A549 (cell line): ENCODE measurements around the gene KRTAP10-10. TPM values are rescaled to one million over a fixed set of nuclear protein-coding genes. Genes with fewer than 3 reads are reported as not detected.

Experiments used
- ATAC-seq, 2 experiments: fragments of 200-7000 bp in 1 of 2; fragments of >200 bp in 1 of 2; cut with Nextera tagmentation in 1 of 2; cut with Tn5 transposase in 1 of 2; 3 replicates each; pipeline versions ENCODE4 v1.8.0 to v1.9.1; 2018 to 2020; ENCODE audit warnings: mild to moderate bottlenecking in 1 of 2, moderate library complexity in 1 of 2
- CTCF ChIA-PET: fragments of 300-600 bp; sonication (Branson Sonifier 250); formaldehyde crosslinking; extraction: SDS; loops from one replicate; lab custom pipeline; 2021; ENCODE audit warnings: antibody characterized with exemption, inconsistent platforms; lab: Yijun Ruan, JAX
- POLR2A ChIA-PET: fragments of 350-600 bp; formaldehyde crosslinking; extraction: SDS; loops from one replicate; lab custom pipeline; 2021; ENCODE audit warnings: antibody characterized with exemption, inconsistent platforms; lab: Yijun Ruan, JAX
- DNase-seq, 2 experiments: peaks; one replicate each; pipeline versions ENCODE4 v3.0.0 to v3.0.0-alpha.2; 2011 to 2016; ENCODE audit warnings: low read depth in 1 of 2, low spot score in 1 of 2
- FAIRE-seq: peaks from 2 replicates; lab custom pipeline; 2011; peaks lifted over from hg19 to GRCh38; lab: Jason Lieb, UNC
- H3K27ac ChIP-seq, 2 experiments: fragments of >200 bp; sonication (Bioruptor Twin); formaldehyde crosslinking; 3 replicates each; pipeline ENCODE4 v1.5.1; 2016 to 2017
- H3K4me1 ChIP-seq: fragments of >200 bp; sonication (Bioruptor Twin); formaldehyde crosslinking; 3 replicates; pipeline ENCODE4 v1.6.1; 2016
- H3K4me2 ChIP-seq: fragments of >200 bp; sonication (Bioruptor Twin); formaldehyde crosslinking; 3 replicates; pipeline ENCODE4 v1.6.1; 2016
- H3K4me3 ChIP-seq: fragments of >200 bp; sonication (Bioruptor Twin); formaldehyde crosslinking; 3 replicates; pipeline ENCODE4 v1.5.1; 2016
- H3K9me3 ChIP-seq: fragments of >200 bp; sonication (Bioruptor Twin); formaldehyde crosslinking; 3 replicates; pipeline ENCODE4 v1.6.1; 2016
- BCL3 ChIP-seq: fragments of >200 bp; sonication (Bioruptor Twin); formaldehyde crosslinking; IDR thresholded peaks from 3 replicates; pipeline ENCODE4 v1.6.1; 2016
- CBX8 ChIP-seq: fragments of 200-600 bp; sonication (generic); IDR thresholded peaks from 2 replicates; pipeline ENCODE4 v1.6.1; 2016
- CEBPB ChIP-seq, 2 experiments: fragments of >200 bp in 1 of 2; sonication (Bioruptor Twin) in 1 of 2; formaldehyde crosslinking in 1 of 2; IDR thresholded peaks; 2 replicates each; pipeline ENCODE4 v1.6.1; 2012 to 2016
- CHD4 ChIP-seq: fragments of 200-600 bp; sonication (generic); IDR thresholded peaks from 2 replicates; pipeline ENCODE4 v1.6.1; 2016; ENCODE audit warnings: antibody characterized with exemption, mild to moderate bottlenecking, borderline replicate concordance
- E2F6 ChIP-seq: IDR thresholded peaks from 2 replicates; pipeline ENCODE4 v1.6.1; 2012; ENCODE audit warnings: low read depth, borderline replicate concordance
- EHF ChIP-seq: fragments of 250-450 bp; sonication (Bioruptor Pico); IDR thresholded peaks from 2 replicates; pipeline ENCODE4 v1.5.0; 2020; ENCODE audit warnings: mild to moderate bottlenecking
- ESRRA ChIP-seq: fragments of 150-350 bp; IDR thresholded peaks from 2 replicates; pipeline ENCODE4 v1.6.1; 2014; ENCODE audit warnings: mild to moderate bottlenecking, low read length, borderline replicate concordance
- FOSL2 ChIP-seq, 2 experiments: fragments of 450-650 bp in 1 of 2; fragments of >200 bp in 1 of 2; sonication (Bioruptor Twin) in 1 of 2; formaldehyde crosslinking; IDR thresholded peaks; 2 replicates each; pipeline versions ENCODE4 v1.5.0 to v1.6.1; 2016 to 2020; ENCODE audit warnings: mild to moderate bottlenecking in 1 of 2, moderate library complexity in 1 of 2
- HDAC2 ChIP-seq: fragments of 200-600 bp; sonication (generic); IDR thresholded peaks from 2 replicates; pipeline ENCODE4 v1.6.1; 2016
- HOXA7 ChIP-seq: fragments of 250-450 bp; sonication (Bioruptor Pico); IDR thresholded peaks from 2 replicates; pipeline ENCODE4 v1.5.0; 2020; ENCODE audit warnings: mild to moderate bottlenecking, moderate library complexity
- HOXB13 ChIP-seq: fragments of 250-450 bp; sonication (Bioruptor Pico); IDR thresholded peaks from 2 replicates; pipeline ENCODE4 v1.5.0; 2020; ENCODE audit warnings: low read depth, mild to moderate bottlenecking, moderate library complexity
- JUN ChIP-seq, 2 experiments: fragments of >200 bp; sonication (Bioruptor Twin); formaldehyde crosslinking; IDR thresholded peaks; 2 replicates in 1 of 2; 3 replicates in 1 of 2; pipeline ENCODE4 v1.6.1; 2016 to 2017
- JUNB ChIP-seq: fragments of >200 bp; sonication (Bioruptor Twin); formaldehyde crosslinking; IDR thresholded peaks from 2 replicates; pipeline ENCODE4 v1.6.1; 2016
- KDM5A ChIP-seq: fragments of 200-600 bp; sonication (generic); IDR thresholded peaks from 2 replicates; pipeline ENCODE4 v1.6.1; 2016; ENCODE audit warnings: antibody characterized with exemption, mild to moderate bottlenecking
- MAFK ChIP-seq: fragments of 450-650 bp; IDR thresholded peaks from 2 replicates; pipeline ENCODE4 v1.6.1; 2014; ENCODE audit not compliant: partially characterized antibody
- MAX ChIP-seq: IDR thresholded peaks from 2 replicates; pipeline ENCODE4 v1.6.1; 2012
- MAZ ChIP-seq: fragments of 150-350 bp; IDR thresholded peaks from 2 replicates; pipeline ENCODE4 v1.6.1; 2014; ENCODE audit warnings: antibody characterized with exemption, low read depth, low read length, borderline replicate concordance
- PBX3 ChIP-seq: IDR thresholded peaks from 2 replicates; pipeline ENCODE4 v1.6.1; 2012
- PHF8 ChIP-seq: fragments of 200-600 bp; sonication (generic); IDR thresholded peaks from 2 replicates; pipeline ENCODE4 v1.6.1; 2016; ENCODE audit warnings: low read depth, mild to moderate bottlenecking, antibody characterized with exemption, moderate library complexity, borderline replicate concordance
- POLR2A ChIP-seq: IDR thresholded peaks from 2 replicates; pipeline ENCODE4 v1.6.1; 2012; ENCODE audit warnings: mild to moderate bottlenecking, low read length
- POLR2AphosphoS2 ChIP-seq: conservative IDR thresholded peaks from 2 replicates; pipeline ENCODE4 v1.6.1; 2012; ENCODE audit warnings: low read length, improper control_type of control experiment, inconsistent platforms
- RARB ChIP-seq: fragments of 250-450 bp; sonication (Bioruptor Pico); IDR thresholded peaks from 2 replicates; pipeline ENCODE4 v1.8.0; 2021; ENCODE audit warnings: mild to moderate bottlenecking, moderate library complexity
- TP53 ChIP-seq: fragments of 250-450 bp; sonication (Bioruptor Pico); IDR thresholded peaks from 2 replicates; pipeline ENCODE4 v1.5.0; 2021; ENCODE audit warnings: mild to moderate bottlenecking, moderate library complexity
- ZFP36 ChIP-seq: fragments of 450-650 bp; IDR thresholded peaks from 2 replicates; pipeline ENCODE4 v1.6.1; 2014; ENCODE audit warnings: borderline replicate concordance; ENCODE audit not compliant: partially characterized antibody
- ZNF302 ChIP-seq: fragments of 250-450 bp; sonication (Bioruptor Pico); IDR thresholded peaks from 2 replicates; pipeline ENCODE4 v1.9.0; 2021; ENCODE audit warnings: inconsistent platforms, mild to moderate bottlenecking, moderate library complexity
- ZSCAN20 ChIP-seq: fragments of 250-450 bp; sonication (Bioruptor Pico); IDR thresholded peaks from 2 replicates; pipeline ENCODE4 v1.8.0; 2022; ENCODE audit warnings: mild to moderate bottlenecking, moderate library complexity
- WGBS: methylation state at CpG from one replicate; pipeline ENCODE4 v1.1.6; 2017; ENCODE audit errors: missing lambda C conversion rate; 5-methylcytosine and 5-hydroxymethylcytosine counted together
- polyA plus RNA-seq, 4 experiments: library from polyadenylated mRNA; depleted of rRNA in 3 of 4; stranded (reverse); fragments of >200 nt; fragmentation: RNase III in 1 of 4; extraction: RNeasy Plus Mini Kit Qiagen cat#74134 plus additional on column Dnase treatment in 1 of 4; gene quantifications; 2 replicates in 3 of 4; 3 replicates in 1 of 4; pipeline ENCODE4 v1.2.3, GENCODE V29; 2011 to 2017

Gene KRTAP10-10
- polyA plus RNA-seq, 2 of the 4 experiments (the other 2 are of a cell fraction) = not detected

- WGBS = 50% methylated on average over 2 of the region's 8 CpGs
- Histone ChIP-seq H3K27ac (no peak within 1 kb of the TSS), H3K4me1 (no peaks in the 10 kb centered on the region), H3K9me3 (peaks cover 5% of the 10 kb centered on the region; the same call in 1 of the 3 replicates), H3K4me3 (no peak within 1 kb of the TSS), H3K4me2 (no peak within 1 kb of the TSS)
- ATAC-seq (no peak), FAIRE-seq (no peak), DNase-seq (no peak)
- ChIA-PET POLR2A (no interaction called here), CTCF (no interaction called here)
- TF ChIP-seq E2F6 = no peak
- no peak for TF ChIP-seq RARB
- TF ChIP-seq HDAC2 = no peak
- no peak for TF ChIP-seq MAX
- TF ChIP-seq HOXA7 (CRISPR knock-in tag) = no peak
- TF ChIP-seq CEBPB (IDR thresholded peaks at IDR 0.05) = no peak
- no peak for TF ChIP-seq JUN (IDR thresholded peaks at IDR 0.05)
- no peak for TF ChIP-seq POLR2AphosphoS2
- TF ChIP-seq HOXB13 (CRISPR knock-in tag) = no peak
- no peak for TF ChIP-seq TP53 (CRISPR knock-in tag)
Measured at GRCh38 chr21:44612029-44612486, 25.1 kb upstream of the KRTAP10-10 start, which contains the start of gene KRTAP10-8. KRTAP10-8 (plus strand) TSS chr21:44612079; CDS start chr21:44612101, 22 bp downstream.

- H3K4me2 ChIP-seq = no peak overlapping the region
- H3K4me3 ChIP-seq = no peak overlapping the region
- 24% methylated on average over 5 of the region's 13 CpGs for WGBS
- ATAC-seq (no peak), FAIRE-seq (no peak), DNase-seq (no peak)
- no peak for TF ChIP-seq EHF (CRISPR knock-in tag)
- no peak for TF ChIP-seq FOSL2 (IDR thresholded peaks at IDR 0.05)
- TF ChIP-seq FOSL2 (CRISPR knock-in tag; IDR thresholded peaks at IDR 0.05) = no peak
- no peak for TF ChIP-seq CHD4
- TF ChIP-seq ZSCAN20 (CRISPR knock-in tag) = no peak
- no peak for TF ChIP-seq KDM5A
- TF ChIP-seq PHF8 = no peak
- TF ChIP-seq JUN (IDR thresholded peaks at IDR 0.05) = no peak
- TF ChIP-seq ESRRA = no peak
- TF ChIP-seq MAFK = no peak
- TF ChIP-seq POLR2A = no peak
- no peak for TF ChIP-seq ZFP36
- no peak for TF ChIP-seq MAZ
- TF ChIP-seq ZNF302 (CRISPR knock-in tag) = no peak
- TF ChIP-seq HOXB13 (CRISPR knock-in tag) = no peak
- no peak for TF ChIP-seq PBX3
- no peak for TF ChIP-seq JUNB
- no peak for TF ChIP-seq BCL3
- TF ChIP-seq CBX8 = no peak
- no peak overlapping the region for H3K27ac ChIP-seq
- ChIA-PET CTCF (no interaction called here), POLR2A (no interaction called here)
- H3K9me3 ChIP-seq = peaks cover 5% of the 10 kb centered on the region; the same call in 1 of the 3 replicates
- no peaks in the 10 kb centered on the region for H3K4me1 ChIP-seq
Measured at GRCh38 chr21:44612669-44613229, 24.4 kb upstream of the KRTAP10-10 start.
